HEK293 (cell line): ENCODE data around the gene MARCHF9.

Experiments used
- EGR2 ChIP-seq: fragments of 450-650 bp; formaldehyde crosslinking; IDR thresholded peaks from 2 replicates; pipeline ENCODE4 v1.5.1; 2016; ENCODE audit warnings: low read depth, missing biosample characterization, missing genetic modification characterization
- GLIS1 ChIP-seq: fragments of 450-650 bp; formaldehyde crosslinking; IDR thresholded peaks from 2 replicates; pipeline ENCODE4 v1.5.1; 2016; ENCODE audit warnings: missing biosample characterization, missing genetic modification characterization
- KLF7 ChIP-seq: fragments of 450-650 bp; formaldehyde crosslinking; IDR thresholded peaks from 2 replicates; pipeline ENCODE4 v1.5.1; 2016; ENCODE audit warnings: missing biosample characterization, missing genetic modification characterization, borderline replicate concordance
- KLF9 ChIP-seq: fragments of 450-650 bp; formaldehyde crosslinking; IDR thresholded peaks from 2 replicates; pipeline ENCODE4 v1.5.1; 2016; ENCODE audit warnings: missing biosample characterization, missing genetic modification characterization, low read depth
- PRDM1 ChIP-seq: fragments of 450-650 bp; formaldehyde crosslinking; IDR thresholded peaks from 2 replicates; pipeline ENCODE4; 2016; ENCODE audit warnings: missing biosample characterization, missing genetic modification characterization
- REPIN1 ChIP-seq: fragments of 450-650 bp; formaldehyde crosslinking; IDR thresholded peaks from 2 replicates; pipeline ENCODE4 v1.5.1; 2017; ENCODE audit warnings: missing biosample characterization, missing genetic modification characterization, low read depth
- SCRT2 ChIP-seq: fragments of 450-650 bp; formaldehyde crosslinking; IDR thresholded peaks from 2 replicates; pipeline ENCODE4 v1.5.1; 2016; ENCODE audit warnings: missing biosample characterization, missing genetic modification characterization
- SP7 ChIP-seq: fragments of 450-650 bp; formaldehyde crosslinking; IDR thresholded peaks from 2 replicates; pipeline ENCODE4 v1.5.1; 2016; ENCODE audit warnings: missing biosample characterization, missing genetic modification characterization
- ZBTB7A ChIP-seq: fragments of 450-650 bp; formaldehyde crosslinking; IDR thresholded peaks from 2 replicates; pipeline ENCODE4 v1.5.1; 2016; ENCODE audit warnings: low read depth, missing biosample characterization, missing genetic modification characterization
- ZBTB8A ChIP-seq: fragments of 450-650 bp; formaldehyde crosslinking; IDR thresholded peaks from 2 replicates; pipeline ENCODE4 v1.5.1; 2016; ENCODE audit warnings: missing biosample characterization, missing genetic modification characterization
- ZFHX2 ChIP-seq: fragments of 450-650 bp; formaldehyde crosslinking; conservative IDR thresholded peaks from 2 replicates; pipeline ENCODE4 v1.5.1; 2016; ENCODE audit warnings: missing biosample characterization, missing genetic modification characterization
- ZNF2 ChIP-seq: fragments of 450-650 bp; formaldehyde crosslinking; IDR thresholded peaks from 2 replicates; pipeline ENCODE4 v1.5.1; 2016; ENCODE audit warnings: missing biosample characterization, missing genetic modification characterization
- ZNF292 ChIP-seq: fragments of 450-650 bp; formaldehyde crosslinking; IDR thresholded peaks from 2 replicates; pipeline ENCODE4 v1.5.1; 2016; ENCODE audit warnings: low read depth, missing biosample characterization, missing genetic modification characterization, borderline replicate concordance
- ZNF366 ChIP-seq: fragments of 450-650 bp; formaldehyde crosslinking; conservative IDR thresholded peaks from 2 replicates; pipeline ENCODE4 v1.5.1; 2016; ENCODE audit warnings: missing biosample characterization, missing genetic modification characterization
- ZNF423 ChIP-seq: fragments of 450-650 bp; formaldehyde crosslinking; IDR thresholded peaks from 2 replicates; pipeline ENCODE4 v1.5.1; 2016; ENCODE audit warnings: missing biosample characterization, missing genetic modification characterization
- ZNF48 ChIP-seq: fragments of 450-650 bp; formaldehyde crosslinking; IDR thresholded peaks from 2 replicates; pipeline ENCODE4 v1.5.1; 2016; ENCODE audit warnings: missing biosample characterization, missing genetic modification characterization
- ZNF501 ChIP-seq: fragments of 450-650 bp; formaldehyde crosslinking; IDR thresholded peaks from 2 replicates; pipeline ENCODE4 v1.5.1; 2016; ENCODE audit warnings: missing biosample characterization, missing genetic modification characterization
- ZNF76 ChIP-seq: fragments of 450-650 bp; formaldehyde crosslinking; IDR thresholded peaks from 2 replicates; pipeline ENCODE4; 2016; ENCODE audit warnings: low read depth, missing biosample characterization, missing genetic modification characterization, borderline replicate concordance
- ZNF792 ChIP-seq: fragments of 450-650 bp; formaldehyde crosslinking; IDR thresholded peaks from 2 replicates; pipeline ENCODE4 v1.5.1; 2016; ENCODE audit warnings: missing biosample characterization, missing genetic modification characterization
- ZSCAN23 ChIP-seq: fragments of 450-650 bp; formaldehyde crosslinking; IDR thresholded peaks from 2 replicates; pipeline ENCODE4 v1.5.1; 2016; ENCODE audit warnings: missing biosample characterization, missing genetic modification characterization
- ZXDB ChIP-seq: fragments of 450-650 bp; formaldehyde crosslinking; IDR thresholded peaks from 2 replicates; pipeline ENCODE4 v1.5.1; 2016; ENCODE audit warnings: missing biosample characterization, missing genetic modification characterization
- TF ChIP-seq, protein P1 (sequence below): fragments of 450-650 bp; formaldehyde crosslinking; IDR thresholded peaks from 2 replicates; pipeline ENCODE4 v1.5.1; 2016; ENCODE audit warnings: missing biosample characterization, missing genetic modification characterization
- TF ChIP-seq, protein P2 (sequence below): fragments of 450-650 bp; formaldehyde crosslinking; IDR thresholded peaks from 2 replicates; pipeline ENCODE4 v1.5.1; 2016; ENCODE audit warnings: missing biosample characterization, missing genetic modification characterization
- TF ChIP-seq, protein P3 (sequence below): fragments of 450-650 bp; formaldehyde crosslinking; IDR thresholded peaks from 2 replicates; pipeline ENCODE4 v1.5.1; 2016; ENCODE audit warnings: missing biosample characterization, missing genetic modification characterization
- TF ChIP-seq, protein P4 (sequence below): fragments of 450-650 bp; formaldehyde crosslinking; IDR thresholded peaks from 2 replicates; pipeline ENCODE4 v1.5.1; 2016; ENCODE audit warnings: missing biosample characterization, missing genetic modification characterization
- TF ChIP-seq, protein P5 (sequence below): fragments of 450-650 bp; formaldehyde crosslinking; IDR thresholded peaks from 2 replicates; pipeline ENCODE4 v1.5.1; 2016; ENCODE audit warnings: missing biosample characterization, missing genetic modification characterization
- TF ChIP-seq, protein P6 (sequence below): fragments of 450-650 bp; formaldehyde crosslinking; IDR thresholded peaks from 2 replicates; pipeline ENCODE4 v1.5.1; 2016; ENCODE audit warnings: missing biosample characterization, missing genetic modification characterization

MARCHF9 gene

DNA sequence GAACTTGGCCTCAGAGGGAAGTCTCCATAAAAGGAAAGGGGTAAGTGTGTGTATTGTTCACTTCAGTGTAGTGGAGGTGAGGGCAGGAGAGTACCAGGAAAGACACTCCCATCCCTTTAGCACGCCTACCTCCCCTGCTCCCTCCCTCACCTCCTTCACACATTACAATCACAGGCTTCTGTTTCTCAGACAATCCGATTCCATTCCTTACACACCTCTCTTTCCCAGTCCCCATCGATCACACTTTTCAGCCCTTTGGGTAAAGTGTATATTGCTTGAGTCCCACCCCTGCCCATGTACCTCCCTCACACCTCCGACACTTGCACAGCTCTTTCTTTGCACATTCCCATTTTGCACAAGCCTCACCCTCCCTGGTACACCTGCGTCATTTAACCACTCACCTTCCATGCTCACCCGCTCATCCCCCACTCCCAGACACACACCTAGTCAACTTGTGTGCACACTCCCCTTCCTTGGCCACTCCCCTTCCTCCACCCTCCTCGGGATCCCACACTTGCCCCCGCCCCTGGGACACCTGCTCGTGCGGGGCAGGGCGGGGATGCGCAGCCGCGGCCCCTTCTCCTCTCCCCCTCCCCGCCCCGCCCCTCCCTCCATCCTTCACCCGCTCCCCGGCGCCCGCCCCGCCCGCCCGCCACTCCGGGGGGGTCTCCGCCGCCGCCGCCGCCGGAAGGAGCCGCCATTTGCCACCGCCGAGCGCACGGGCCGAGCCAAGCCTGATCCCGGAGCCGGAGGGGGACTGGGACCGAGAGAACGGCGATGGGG lies at the start of gene MARCHF9 (continued):
- TF ChIP-seq, protein P1, sequence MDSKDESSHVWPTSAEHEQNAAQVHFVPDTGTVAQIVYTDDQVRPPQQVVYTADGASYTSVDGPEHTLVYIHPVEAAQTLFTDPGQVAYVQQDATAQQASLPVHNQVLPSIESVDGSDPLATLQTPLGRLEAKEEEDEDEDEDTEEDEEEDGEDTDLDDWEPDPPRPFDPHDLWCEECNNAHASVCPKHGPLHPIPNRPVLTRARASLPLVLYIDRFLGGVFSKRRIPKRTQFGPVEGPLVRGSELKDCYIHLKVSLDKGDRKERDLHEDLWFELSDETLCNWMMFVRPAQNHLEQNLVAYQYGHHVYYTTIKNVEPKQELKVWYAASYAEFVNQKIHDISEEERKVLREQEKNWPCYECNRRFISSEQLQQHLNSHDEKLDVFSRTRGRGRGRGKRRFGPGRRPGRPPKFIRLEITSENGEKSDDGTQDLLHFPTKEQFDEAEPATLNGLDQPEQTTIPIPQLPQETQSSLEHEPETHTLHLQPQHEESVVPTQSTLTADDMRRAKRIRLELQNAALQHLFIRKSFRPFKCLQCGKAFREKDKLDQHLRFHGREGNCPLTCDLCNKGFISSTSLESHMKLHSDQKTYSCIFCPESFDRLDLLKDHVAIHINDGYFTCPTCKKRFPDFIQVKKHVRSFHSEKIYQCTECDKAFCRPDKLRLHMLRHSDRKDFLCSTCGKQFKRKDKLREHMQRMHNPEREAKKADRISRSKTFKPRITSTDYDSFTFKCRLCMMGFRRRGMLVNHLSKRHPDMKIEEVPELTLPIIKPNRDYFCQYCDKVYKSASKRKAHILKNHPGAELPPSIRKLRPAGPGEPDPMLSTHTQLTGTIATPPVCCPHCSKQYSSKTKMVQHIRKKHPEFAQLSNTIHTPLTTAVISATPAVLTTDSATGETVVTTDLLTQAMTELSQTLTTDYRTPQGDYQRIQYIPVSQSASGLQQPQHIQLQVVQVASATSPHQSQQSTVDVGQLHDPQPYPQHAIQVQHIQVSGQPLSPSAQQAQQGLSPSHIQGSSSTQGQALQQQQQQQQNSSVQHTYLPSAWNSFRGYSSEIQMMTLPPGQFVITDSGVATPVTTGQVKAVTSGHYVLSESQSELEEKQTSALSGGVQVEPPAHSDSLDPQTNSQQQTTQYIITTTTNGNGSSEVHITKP (tag by site-specific recombination), result peak; percentile 92
- TF ChIP-seq ZFHX2 (tag by site-specific recombination), result peak; percentile 74
- peak; percentile 98 for TF ChIP-seq ZNF366 (tag by site-specific recombination)
- peak; percentile 36 for TF ChIP-seq GLIS1 (tag by site-specific recombination)
- peak; percentile 67; the same call in 1 of the 2 replicates for TF ChIP-seq ZNF501 (tag by site-specific recombination)
- TF ChIP-seq ZNF292 (tag by site-specific recombination), result no peak
- peak; percentile 51; the same call in 1 of the 2 replicates for TF ChIP-seq ZBTB8A (tag by site-specific recombination)
- peak; percentile 49; the same call in 1 of the 2 replicates for TF ChIP-seq PRDM1 (tag by site-specific recombination)
- TF ChIP-seq, protein P2, sequence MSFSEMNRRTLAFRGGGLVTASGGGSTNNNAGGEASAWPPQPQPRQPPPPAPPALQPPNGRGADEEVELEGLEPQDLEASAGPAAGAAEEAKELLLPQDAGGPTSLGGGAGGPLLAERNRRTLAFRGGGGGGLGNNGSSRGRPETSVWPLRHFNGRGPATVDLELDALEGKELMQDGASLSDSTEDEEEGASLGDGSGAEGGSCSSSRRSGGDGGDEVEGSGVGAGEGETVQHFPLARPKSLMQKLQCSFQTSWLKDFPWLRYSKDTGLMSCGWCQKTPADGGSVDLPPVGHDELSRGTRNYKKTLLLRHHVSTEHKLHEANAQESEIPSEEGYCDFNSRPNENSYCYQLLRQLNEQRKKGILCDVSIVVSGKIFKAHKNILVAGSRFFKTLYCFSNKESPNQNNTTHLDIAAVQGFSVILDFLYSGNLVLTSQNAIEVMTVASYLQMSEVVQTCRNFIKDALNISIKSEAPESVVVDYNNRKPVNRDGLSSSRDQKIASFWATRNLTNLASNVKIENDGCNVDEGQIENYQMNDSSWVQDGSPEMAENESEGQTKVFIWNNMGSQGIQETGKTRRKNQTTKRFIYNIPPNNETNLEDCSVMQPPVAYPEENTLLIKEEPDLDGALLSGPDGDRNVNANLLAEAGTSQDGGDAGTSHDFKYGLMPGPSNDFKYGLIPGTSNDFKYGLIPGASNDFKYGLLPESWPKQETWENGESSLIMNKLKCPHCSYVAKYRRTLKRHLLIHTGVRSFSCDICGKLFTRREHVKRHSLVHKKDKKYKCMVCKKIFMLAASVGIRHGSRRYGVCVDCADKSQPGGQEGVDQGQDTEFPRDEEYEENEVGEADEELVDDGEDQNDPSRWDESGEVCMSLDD (tag by site-specific recombination), result peak; percentile 97
- TF ChIP-seq ZNF423 (tag by site-specific recombination), result peak; percentile 26; the same call in 1 of the 2 replicates
- TF ChIP-seq ZXDB, result peak; percentile 93
- 0 out of 2 replicates have a peak, but pooled peaks have one; percentile 60 for TF ChIP-seq REPIN1 (tag by site-specific recombination)
- peak; percentile 89 for TF ChIP-seq ZNF2 (tag by site-specific recombination)
- TF ChIP-seq ZSCAN23 (tag by site-specific recombination), result no peak
- peak; percentile 79 for TF ChIP-seq ZBTB7A
- TF ChIP-seq, protein P3, sequence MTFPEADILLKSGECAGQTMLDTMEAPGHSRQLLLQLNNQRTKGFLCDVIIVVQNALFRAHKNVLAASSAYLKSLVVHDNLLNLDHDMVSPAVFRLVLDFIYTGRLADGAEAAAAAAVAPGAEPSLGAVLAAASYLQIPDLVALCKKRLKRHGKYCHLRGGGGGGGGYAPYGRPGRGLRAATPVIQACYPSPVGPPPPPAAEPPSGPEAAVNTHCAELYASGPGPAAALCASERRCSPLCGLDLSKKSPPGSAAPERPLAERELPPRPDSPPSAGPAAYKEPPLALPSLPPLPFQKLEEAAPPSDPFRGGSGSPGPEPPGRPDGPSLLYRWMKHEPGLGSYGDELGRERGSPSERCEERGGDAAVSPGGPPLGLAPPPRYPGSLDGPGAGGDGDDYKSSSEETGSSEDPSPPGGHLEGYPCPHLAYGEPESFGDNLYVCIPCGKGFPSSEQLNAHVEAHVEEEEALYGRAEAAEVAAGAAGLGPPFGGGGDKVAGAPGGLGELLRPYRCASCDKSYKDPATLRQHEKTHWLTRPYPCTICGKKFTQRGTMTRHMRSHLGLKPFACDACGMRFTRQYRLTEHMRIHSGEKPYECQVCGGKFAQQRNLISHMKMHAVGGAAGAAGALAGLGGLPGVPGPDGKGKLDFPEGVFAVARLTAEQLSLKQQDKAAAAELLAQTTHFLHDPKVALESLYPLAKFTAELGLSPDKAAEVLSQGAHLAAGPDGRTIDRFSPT (tag by site-specific recombination), result 0 out of 2 replicates have a peak, but pooled peaks have one; percentile 25
- TF ChIP-seq, protein P4, sequence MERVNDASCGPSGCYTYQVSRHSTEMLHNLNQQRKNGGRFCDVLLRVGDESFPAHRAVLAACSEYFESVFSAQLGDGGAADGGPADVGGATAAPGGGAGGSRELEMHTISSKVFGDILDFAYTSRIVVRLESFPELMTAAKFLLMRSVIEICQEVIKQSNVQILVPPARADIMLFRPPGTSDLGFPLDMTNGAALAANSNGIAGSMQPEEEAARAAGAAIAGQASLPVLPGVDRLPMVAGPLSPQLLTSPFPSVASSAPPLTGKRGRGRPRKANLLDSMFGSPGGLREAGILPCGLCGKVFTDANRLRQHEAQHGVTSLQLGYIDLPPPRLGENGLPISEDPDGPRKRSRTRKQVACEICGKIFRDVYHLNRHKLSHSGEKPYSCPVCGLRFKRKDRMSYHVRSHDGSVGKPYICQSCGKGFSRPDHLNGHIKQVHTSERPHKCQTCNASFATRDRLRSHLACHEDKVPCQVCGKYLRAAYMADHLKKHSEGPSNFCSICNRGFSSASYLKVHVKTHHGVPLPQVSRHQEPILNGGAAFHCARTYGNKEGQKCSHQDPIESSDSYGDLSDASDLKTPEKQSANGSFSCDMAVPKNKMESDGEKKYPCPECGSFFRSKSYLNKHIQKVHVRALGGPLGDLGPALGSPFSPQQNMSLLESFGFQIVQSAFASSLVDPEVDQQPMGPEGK (tag by site-specific recombination), result peak; percentile 96
- TF ChIP-seq SCRT2, result peak; percentile 87
- TF ChIP-seq EGR2 (tag by site-specific recombination), result peak; percentile 62; the same call in 1 of the 2 replicates
- TF ChIP-seq ZNF792 (tag by site-specific recombination), result no peak
- TF ChIP-seq ZNF76 (tag by site-specific recombination), result peak; percentile 41; the same call in 1 of the 2 replicates
- TF ChIP-seq, protein P5, sequence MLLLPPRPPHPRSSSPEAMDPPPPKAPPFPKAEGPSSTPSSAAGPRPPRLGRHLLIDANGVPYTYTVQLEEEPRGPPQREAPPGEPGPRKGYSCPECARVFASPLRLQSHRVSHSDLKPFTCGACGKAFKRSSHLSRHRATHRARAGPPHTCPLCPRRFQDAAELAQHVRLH (tag by site-specific recombination), result 0 out of 2 replicates have a peak, but pooled peaks have one; percentile 58
- TF ChIP-seq, protein P6, sequence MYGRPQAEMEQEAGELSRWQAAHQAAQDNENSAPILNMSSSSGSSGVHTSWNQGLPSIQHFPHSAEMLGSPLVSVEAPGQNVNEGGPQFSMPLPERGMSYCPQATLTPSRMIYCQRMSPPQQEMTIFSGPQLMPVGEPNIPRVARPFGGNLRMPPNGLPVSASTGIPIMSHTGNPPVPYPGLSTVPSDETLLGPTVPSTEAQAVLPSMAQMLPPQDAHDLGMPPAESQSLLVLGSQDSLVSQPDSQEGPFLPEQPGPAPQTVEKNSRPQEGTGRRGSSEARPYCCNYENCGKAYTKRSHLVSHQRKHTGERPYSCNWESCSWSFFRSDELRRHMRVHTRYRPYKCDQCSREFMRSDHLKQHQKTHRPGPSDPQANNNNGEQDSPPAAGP (tag by site-specific recombination), result peak; percentile 97
- TF ChIP-seq SP7 (tag by site-specific recombination), result peak; percentile 83
- TF ChIP-seq ZNF48 (tag by site-specific recombination), result no peak
- peak; percentile 89; the same call in 1 of the 2 replicates for TF ChIP-seq KLF7 (tag by site-specific recombination)
- peak; percentile 88 for TF ChIP-seq KLF9
